A549 treated with ZK216348 at 1 μM for 4 hours (cell line): ENCODE data around the gene C14orf39. TPM values are rescaled to one million over a fixed set of nuclear protein-coding genes. Genes with fewer than 3 reads are reported as not detected.

Source experiments
- total RNA-seq: library from RNA; stranded (reverse); fragments of 200-300 nt; extraction: Qiagen RNA extraction; gene quantifications from 5 replicates; pipeline ENCODE4 v1.2.3, GENCODE V29; 2022; ENCODE audit warnings: low read depth

The C14orf39 gene
- not detected in 5 replicates for total RNA-seq

DNA sequence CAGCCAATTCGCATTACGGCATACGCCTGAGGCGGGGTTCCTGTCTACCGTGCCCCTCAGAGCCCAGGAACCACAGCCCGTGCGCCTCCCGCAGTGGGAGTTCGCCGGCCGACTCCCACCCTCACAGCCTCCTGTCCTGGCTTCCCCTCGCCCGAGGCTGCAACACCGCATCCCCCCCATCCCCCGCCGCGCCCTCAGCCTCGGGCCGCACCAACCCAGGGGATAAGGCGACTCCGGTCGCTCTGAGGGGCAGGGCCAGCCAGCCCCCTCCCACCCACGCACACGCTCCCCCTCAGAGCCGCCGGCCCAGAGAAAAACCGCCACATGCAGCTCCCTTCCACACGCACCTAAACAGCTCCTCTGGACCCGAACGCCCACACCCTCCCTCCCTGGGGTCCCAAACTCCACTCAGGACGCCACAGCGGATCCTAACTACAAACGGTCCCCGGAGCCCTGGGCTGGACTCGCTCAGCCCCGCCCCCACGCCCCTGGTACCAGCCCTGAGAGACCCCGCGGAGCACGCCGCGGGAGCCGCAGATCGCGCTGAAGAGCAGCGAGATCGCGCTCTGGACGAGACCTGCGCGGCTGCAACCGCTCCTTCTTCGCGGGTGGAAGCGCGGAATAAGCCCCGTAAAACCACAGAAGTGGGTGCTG, at the start of gene C14orf39:
C14orf39 (minus strand) TSS at position 466 of the 654 bp plus-strand sequence. CDS start 985 bp downstream, outside the sequence.

GRCh38 chr14:60508707-60509437, 23.0 kb upstream of the C14orf39 start, which contains the start of gene SIX6:
SIX6 (plus strand) TSS chr14:60509146; CDS start chr14:60509399, 253 bp downstream.

Other genes starting within 250 kb of the C14orf39 start
- gene PPM1A, start 236.8 kb downstream of the C14orf39 start, total RNA-seq: 31.6 to 49.2 TPM (median 36.8 TPM) in 5 replicates
- not detected in 5 replicates for gene SIX6, start 23.1 kb upstream of the C14orf39 start, total RNA-seq
- 4.8 to 7.9 TPM (median 7.8 TPM) in 5 replicates for gene SIX1, start 163.4 kb upstream of the C14orf39 start, total RNA-seq
- gene SIX4, start 238.3 kb upstream of the C14orf39 start, total RNA-seq: 1.7 to 3.8 TPM (median 3.1 TPM) in 5 replicates
- 35.9 to 62.6 TPM (median 41.1 TPM) in 5 replicates for gene MNAT1, start 248.7 kb upstream of the C14orf39 start, total RNA-seq